HG03196 (cell line): ENCODE results near the gene PRKCA.

ENCODE experiments used
- ATAC-seq: cut with Tn5 transposase; IDR thresholded peaks from one replicate; pipeline ENCODE4 v1.9.1; 2021; ENCODE audit not compliant: unreplicated experiment

The PRKCA gene

GRCh38 chr17:66841744-66842143 is 539.3 kb downstream of the PRKCA start:
- ATAC-seq, result no peak

GRCh38 chr17:66842505-66842904 is 540.1 kb downstream of the PRKCA start:
- ATAC-seq, result no peak

GRCh38 chr17:66842959-66843358 is 540.5 kb downstream of the PRKCA start:
- ATAC-seq, result no peak

GRCh38 chr17:66843627-66844026 is 541.2 kb downstream of the PRKCA start:
- no peak for ATAC-seq

- no peak for ATAC-seq
Observed at GRCh38 chr17:66847704-66848103, 545.3 kb downstream of the PRKCA start.

- no peak for ATAC-seq
Observed at GRCh38 chr17:66848496-66848895, 546.1 kb downstream of the PRKCA start.

- ATAC-seq, result no peak
Observed at GRCh38 chr17:66849032-66849655, 546.7 kb downstream of the PRKCA start.

- no peak for ATAC-seq
Observed at GRCh38 chr17:66849851-66850580, 547.6 kb downstream of the PRKCA start.

GRCh38 chr17:66850692-66851091 is 548.3 kb downstream of the PRKCA start:
- ATAC-seq, result no peak

- ATAC-seq, result no peak
Observed at GRCh38 chr17:66855204-66855603, 552.8 kb downstream of the PRKCA start.

GRCh38 chr17:66858226-66859083 is 556.0 kb downstream of the PRKCA start:
- no peak for ATAC-seq

- no peak for ATAC-seq
Observed at GRCh38 chr17:66859353-66859752, 556.9 kb downstream of the PRKCA start.

- ATAC-seq, result no peak
Observed at GRCh38 chr17:66860204-66860603, 557.8 kb downstream of the PRKCA start.
